SU-DHL-6 (cell line): ENCODE measurements around the gene LURAP1L.

Experiments used
- H2AFZ ChIP-seq: fragments of 200-600 bp; sonication (generic); 2 replicates; pipeline ENCODE4 v1.6.1; 2014; ENCODE audit warnings: low read depth, mild to moderate bottlenecking, moderate library complexity, mixed read lengths, antibody characterized with exemption, low read length; ENCODE audit not compliant: severe bottlenecking
- H3F3A ChIP-seq: fragments of 200-600 bp; shearing (Covaris generic); 2 replicates; pipeline ENCODE4 v1.6.0; 2016; ENCODE audit warnings: antibody characterized with exemption, mild to moderate bottlenecking; ENCODE audit not compliant: insufficient read depth
- H3K27ac ChIP-seq: fragments of 200-600 bp; sonication (generic); 2 replicates; pipeline ENCODE4 v1.5.1; 2016; ENCODE audit warnings: low read depth, mild to moderate bottlenecking, low read length, moderate library complexity, mixed read lengths
- H3K27me3 ChIP-seq: fragments of 200-600 bp; sonication (generic), shearing (Covaris generic); 2 replicates; pipeline ENCODE4 v1.6.0; 2014; ENCODE audit warnings: mild to moderate bottlenecking, low read length
- H3K36me3 ChIP-seq: fragments of 200-600 bp; sonication (generic); 2 replicates; pipeline ENCODE4 v1.6.1; 2014; ENCODE audit warnings: mild to moderate bottlenecking, low read length, mixed read lengths
- H3K4me2 ChIP-seq: fragments of 300-600, 200-600 bp; shearing (Covaris generic), sonication (generic); 2 replicates; pipeline ENCODE4 v1.6.0; 2014; ENCODE audit warnings: low read length, low read depth, mild to moderate bottlenecking; ENCODE audit not compliant: poor library complexity, severe bottlenecking
- H3K4me3 ChIP-seq: fragments of 200-600 bp; sonication (generic); 2 replicates; pipeline ENCODE4 v1.5.1; 2014; ENCODE audit warnings: antibody characterized with exemption, low read length, mild to moderate bottlenecking, mixed read lengths; ENCODE audit not compliant: insufficient read depth, poor library complexity, severe bottlenecking
- H3K79me2 ChIP-seq: fragments of 200-600 bp; sonication (generic); 2 replicates; pipeline ENCODE4 v1.6.1; 2014; ENCODE audit warnings: mild to moderate bottlenecking, low read length, moderate library complexity; ENCODE audit not compliant: insufficient read depth
- H3K9ac ChIP-seq: fragments of 200-600 bp; sonication (generic); 2 replicates; pipeline ENCODE4 v1.7.0; 2014; ENCODE audit warnings: mild to moderate bottlenecking, low read length
- H3K9me2 ChIP-seq: fragments of 200-600 bp; sonication (generic); replicated peaks from 2 replicates; pipeline ENCODE4 v1.6.1; 2014; ENCODE audit warnings: low read length; ENCODE audit not compliant: insufficient read depth
- H3K9me3 ChIP-seq: fragments of 200-600 bp; sonication (generic); 2 replicates; pipeline ENCODE4 v1.6.1; 2014; ENCODE audit warnings: low read length, mixed read lengths; ENCODE audit not compliant: insufficient read depth
- H4K20me1 ChIP-seq: fragments of 200-600 bp; sonication (generic); 2 replicates; pipeline ENCODE4 v1.6.1; 2014; ENCODE audit warnings: low read depth, mild to moderate bottlenecking, antibody characterized with exemption, low read length, moderate library complexity, mixed read lengths
- EZH2phosphoT487 ChIP-seq: fragments of 200-600 bp; sonication (generic), shearing (Covaris generic); conservative IDR thresholded peaks from 2 replicates; pipeline ENCODE4 v1.6.1; 2018; ENCODE audit warnings: mild to moderate bottlenecking, antibody characterized with exemption, low read length, moderate library complexity, mixed read lengths
- TF ChIP-seq, protein P1 (sequence below): fragments of 200-600 bp; sonication (generic); IDR thresholded peaks from one replicate; pipeline ENCODE4 v1.5.1; 2017; ENCODE audit warnings: antibody characterized with exemption, mild to moderate bottlenecking, low read length, moderate library complexity; ENCODE audit not compliant: insufficient read depth, poor library complexity, severe bottlenecking

LURAP1L gene

DNA sequence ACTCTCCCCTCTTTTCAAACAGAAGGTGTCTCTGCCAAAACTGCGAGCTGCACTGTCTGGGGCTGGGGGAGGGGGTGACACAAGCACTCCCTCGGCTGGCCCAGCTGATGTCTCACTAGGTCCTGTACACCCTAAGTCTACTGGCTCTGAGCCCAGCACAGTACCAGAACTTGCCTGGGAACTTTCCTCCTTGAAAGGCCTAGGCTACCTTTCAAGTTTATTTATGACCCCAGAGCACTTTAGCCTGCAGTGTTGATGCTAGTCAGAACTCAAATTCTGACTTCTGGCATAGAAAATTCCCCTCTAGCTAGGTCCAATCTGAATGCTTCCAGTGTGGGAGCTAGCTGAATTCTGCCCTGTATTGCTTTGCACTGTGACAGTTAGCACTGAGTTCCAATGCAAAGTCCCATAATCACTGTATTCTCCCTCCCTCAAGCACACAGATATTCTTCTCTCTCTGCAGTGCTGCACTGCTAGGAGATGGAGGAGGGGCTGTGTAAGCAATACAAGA lies 10.5 kb downstream of the LURAP1L start:
- TF ChIP-seq, protein P1, sequence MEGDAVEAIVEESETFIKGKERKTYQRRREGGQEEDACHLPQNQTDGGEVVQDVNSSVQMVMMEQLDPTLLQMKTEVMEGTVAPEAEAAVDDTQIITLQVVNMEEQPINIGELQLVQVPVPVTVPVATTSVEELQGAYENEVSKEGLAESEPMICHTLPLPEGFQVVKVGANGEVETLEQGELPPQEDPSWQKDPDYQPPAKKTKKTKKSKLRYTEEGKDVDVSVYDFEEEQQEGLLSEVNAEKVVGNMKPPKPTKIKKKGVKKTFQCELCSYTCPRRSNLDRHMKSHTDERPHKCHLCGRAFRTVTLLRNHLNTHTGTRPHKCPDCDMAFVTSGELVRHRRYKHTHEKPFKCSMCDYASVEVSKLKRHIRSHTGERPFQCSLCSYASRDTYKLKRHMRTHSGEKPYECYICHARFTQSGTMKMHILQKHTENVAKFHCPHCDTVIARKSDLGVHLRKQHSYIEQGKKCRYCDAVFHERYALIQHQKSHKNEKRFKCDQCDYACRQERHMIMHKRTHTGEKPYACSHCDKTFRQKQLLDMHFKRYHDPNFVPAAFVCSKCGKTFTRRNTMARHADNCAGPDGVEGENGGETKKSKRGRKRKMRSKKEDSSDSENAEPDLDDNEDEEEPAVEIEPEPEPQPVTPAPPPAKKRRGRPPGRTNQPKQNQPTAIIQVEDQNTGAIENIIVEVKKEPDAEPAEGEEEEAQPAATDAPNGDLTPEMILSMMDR, result no peak
- no peak for TF ChIP-seq EZH2phosphoT487
- no peaks in the 10 kb centered on the region for H3K27me3 ChIP-seq
- H3K27ac ChIP-seq, result no peak overlapping the region
- 0 out of 2 replicates have a peak, but pooled peaks cover 5% of the 10 kb centered on the region for H3K9me3 ChIP-seq
- no peak overlapping the region for H3K9ac ChIP-seq
- no peaks in the 10 kb centered on the region for H3F3A ChIP-seq
- H3K79me2 ChIP-seq, result no peaks in the 10 kb centered on the region
- no peaks in the 10 kb centered on the region for H3K9me2 ChIP-seq
- H3K4me3 ChIP-seq, result no peak overlapping the region
- no peak overlapping the region for H3K4me2 ChIP-seq
- H3K36me3 ChIP-seq, result no peaks in the 10 kb centered on the region
- H4K20me1 ChIP-seq, result no peaks in the 10 kb centered on the region
- H2AFZ ChIP-seq, result no peak overlapping the region

DNA sequence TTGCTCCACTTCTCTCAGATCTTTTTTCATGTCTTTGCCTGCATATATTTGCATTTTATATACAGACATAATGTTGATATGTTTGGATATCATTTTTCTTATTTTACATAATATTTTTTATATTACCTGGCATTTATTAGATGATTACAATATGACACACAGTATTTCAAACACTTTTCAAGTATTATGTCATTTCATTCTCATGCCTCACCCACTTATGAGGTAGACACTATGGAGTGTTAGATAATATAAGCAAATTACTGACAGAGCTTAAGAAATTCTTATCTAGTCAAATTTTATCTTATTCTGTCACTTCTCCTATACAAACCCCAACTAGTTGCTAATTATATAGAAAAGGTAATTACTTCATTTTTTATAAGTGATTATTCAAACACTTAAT lies 11.1 kb downstream of the LURAP1L start:
- H2AFZ ChIP-seq, result no peak overlapping the region
- H3K36me3 ChIP-seq, result no peaks in the 10 kb centered on the region
- H3K4me3 ChIP-seq, result no peak overlapping the region
- H3K9ac ChIP-seq, result no peak overlapping the region
- H3K27ac ChIP-seq, result no peak overlapping the region
- TF ChIP-seq EZH2phosphoT487, result no peak
- TF ChIP-seq, protein P1, result no peak
- no peaks in the 10 kb centered on the region for H3K27me3 ChIP-seq
- no peaks in the 10 kb centered on the region for H3K79me2 ChIP-seq
- H3F3A ChIP-seq, result no peaks in the 10 kb centered on the region
- no peak overlapping the region for H3K4me2 ChIP-seq
- H3K9me2 ChIP-seq, result no peaks in the 10 kb centered on the region
- no peaks in the 10 kb centered on the region for H4K20me1 ChIP-seq
- H3K9me3 ChIP-seq, result 0 out of 2 replicates have a peak, but pooled peaks cover 5% of the 10 kb centered on the region

DNA sequence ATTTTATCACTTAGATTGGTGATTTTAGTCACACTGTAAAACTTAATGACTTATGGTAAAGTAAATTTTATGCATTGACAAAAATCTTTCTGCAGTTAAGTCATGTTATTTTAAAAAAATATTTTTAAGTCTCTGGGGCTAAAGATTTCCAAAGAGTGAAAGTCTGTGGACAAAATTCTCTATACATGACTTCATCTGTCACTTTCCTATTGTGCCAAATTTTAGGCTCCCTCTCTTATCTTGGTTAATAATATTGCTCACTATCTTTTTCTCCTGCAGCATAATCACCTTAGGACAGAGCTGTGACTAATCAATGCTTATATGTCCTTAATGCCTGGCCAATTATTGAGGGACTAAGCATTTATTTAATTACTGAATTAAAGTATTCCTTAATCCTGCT lies 15.2 kb downstream of the LURAP1L start:
- TF ChIP-seq, protein P1, result no peak
- TF ChIP-seq EZH2phosphoT487, result no peak
- Histone ChIP-seq H3K27me3 (no peaks in the 10 kb centered on the region), H2AFZ (no peak overlapping the region), H3K9ac (no peak overlapping the region), H4K20me1 (no peaks in the 10 kb centered on the region), H3K36me3 (no peaks in the 10 kb centered on the region), H3K4me2 (no peak overlapping the region), H3K9me2 (no peaks in the 10 kb centered on the region), H3F3A (no peaks in the 10 kb centered on the region), H3K79me2 (no peaks in the 10 kb centered on the region), H3K27ac (no peak overlapping the region), H3K9me3 (no peaks in the 10 kb centered on the region), H3K4me3 (no peak overlapping the region)
